ENCODE measurements around the gene KCNG2.
"Not testable (repeated sequence)": the region's sequence is repeated elsewhere in the genome, so short reads cannot be mapped to it uniquely, and the experiment has no call there.

The KCNG2 gene

DNA sequence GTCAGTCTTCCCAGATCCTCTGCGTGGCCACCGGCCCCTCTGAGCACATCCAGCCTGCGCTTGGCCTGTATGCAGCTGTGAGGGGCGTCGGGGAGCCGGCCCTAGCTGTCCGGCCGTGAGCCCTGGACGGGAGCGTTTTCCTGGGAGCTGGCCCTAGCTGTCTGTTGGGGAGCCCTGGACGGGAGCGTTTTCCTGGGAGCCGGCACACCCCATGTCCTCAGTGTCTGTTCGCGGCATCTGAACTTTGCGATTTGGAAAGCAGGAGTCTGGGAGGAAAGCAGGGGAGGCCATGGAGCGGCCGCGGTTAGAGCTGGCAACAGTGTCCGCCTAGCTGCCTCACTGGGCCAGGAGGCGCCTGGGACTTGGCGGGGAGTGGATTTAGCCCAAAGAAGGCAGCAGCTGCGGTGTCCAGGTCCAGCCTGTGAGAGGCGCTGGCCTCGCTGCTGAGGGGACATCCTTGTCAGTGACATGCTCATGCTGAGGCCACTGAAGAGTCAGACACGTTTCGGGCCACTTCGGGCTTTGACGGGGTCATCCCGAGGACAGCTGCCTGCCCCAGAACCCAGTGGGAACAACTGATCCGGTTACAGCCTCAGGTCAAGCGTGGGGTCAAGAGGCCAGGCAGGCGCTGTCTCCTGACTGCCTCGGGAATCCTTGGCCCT lies 75.8 kb downstream of the KCNG2 start:
- DNase-seq: no peak

DNA sequence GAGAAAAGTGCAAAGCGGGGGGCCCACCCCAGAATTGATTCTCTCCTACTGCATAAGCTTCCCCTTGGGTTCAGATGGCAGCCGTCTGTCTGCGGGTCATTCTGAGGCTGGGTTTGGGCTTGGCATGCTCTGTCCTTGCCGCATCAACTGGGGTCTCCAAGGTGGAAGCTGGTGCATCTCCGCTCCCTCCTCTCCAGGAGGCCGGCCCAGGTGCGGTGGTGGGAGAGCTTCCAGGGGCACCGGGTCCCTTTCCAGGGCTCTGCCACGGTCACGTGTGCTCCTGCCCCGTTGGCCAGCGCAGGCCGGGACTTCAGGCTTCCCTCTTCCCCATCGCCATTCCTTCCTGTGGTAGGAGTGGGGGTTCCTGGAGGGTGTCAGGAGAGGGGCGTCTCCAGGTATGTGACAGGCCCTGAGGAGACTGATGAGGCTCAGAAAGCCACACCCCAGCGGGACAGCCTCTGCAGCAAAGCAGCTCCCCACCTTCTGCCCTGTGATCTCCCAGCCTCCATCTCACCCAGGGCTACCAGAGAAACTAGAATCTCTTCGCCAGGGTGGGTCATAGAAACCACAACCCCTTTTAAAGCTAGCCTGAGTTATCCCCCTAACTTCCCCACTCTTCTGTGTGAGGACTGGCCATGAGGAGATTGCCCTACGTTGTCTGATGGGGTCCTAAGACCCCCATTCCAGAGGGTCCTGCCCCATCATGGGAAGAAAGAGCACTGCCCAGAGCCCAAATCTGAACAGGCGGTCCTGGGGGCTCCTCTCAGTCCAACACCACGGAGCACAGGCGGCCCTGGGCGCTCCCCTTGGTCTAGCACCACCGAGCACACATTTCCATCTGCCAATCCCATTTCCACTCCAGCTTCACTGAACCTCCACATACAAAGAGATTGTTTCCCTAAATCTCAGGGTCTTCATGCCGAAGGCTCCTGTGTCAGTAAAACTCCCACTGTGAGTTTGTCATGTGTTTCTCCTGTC lies 77.1 kb downstream of the KCNG2 start:
- DNase-seq: no peak

DNA sequence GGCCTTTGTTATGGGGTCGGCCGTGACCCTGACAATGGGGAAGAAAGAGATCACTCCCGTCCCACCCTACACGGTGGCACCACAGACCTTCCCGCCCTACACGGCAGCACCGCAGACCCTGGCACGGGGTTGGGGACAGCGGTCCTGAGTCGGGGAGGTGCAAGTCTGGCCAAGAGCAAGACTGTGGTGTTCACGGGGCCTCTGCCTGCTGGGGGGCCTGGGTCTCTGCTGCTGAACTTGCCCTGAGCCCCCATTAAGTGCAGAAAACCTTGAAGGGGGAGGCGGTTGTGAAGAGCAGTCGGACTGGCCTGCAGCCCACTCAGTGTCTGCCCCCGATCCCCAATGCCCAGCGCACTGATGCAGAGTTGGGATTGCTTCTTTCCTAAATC lies 77.8 kb downstream of the KCNG2 start:
- no peak for DNase-seq

- no peak for DNase-seq
Measured at GRCh38 chr18:79875931-79876461, 78.3 kb downstream of the KCNG2 start.

- DNase-seq: no peak
Measured at GRCh38 chr18:79876497-79876896, 78.8 kb downstream of the KCNG2 start.

- no peak for DNase-seq
Measured at GRCh38 chr18:79877163-79878091, 79.7 kb downstream of the KCNG2 start.

DNA sequence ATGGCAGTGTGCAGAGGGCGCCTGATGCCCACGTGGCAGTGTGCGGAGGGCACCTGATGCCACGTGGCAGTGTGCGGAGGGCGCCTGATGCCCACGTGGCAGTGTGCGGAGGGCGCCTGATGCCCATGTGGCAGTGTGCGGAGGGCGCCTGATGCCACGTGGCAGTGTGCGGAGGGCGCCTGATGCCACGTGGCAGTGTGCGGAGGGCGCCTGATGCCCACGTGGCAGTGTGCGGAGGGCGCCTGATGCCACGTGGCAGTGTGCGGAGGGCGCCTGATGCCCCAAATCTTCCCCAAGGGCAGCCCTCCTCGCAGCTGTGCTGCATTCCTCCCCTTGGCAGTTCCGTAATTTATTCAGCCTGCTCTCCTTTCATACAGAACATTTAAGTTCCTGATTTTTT lies 80.5 kb downstream of the KCNG2 start:
- DNase-seq: not testable (repeated sequence)

DNA sequence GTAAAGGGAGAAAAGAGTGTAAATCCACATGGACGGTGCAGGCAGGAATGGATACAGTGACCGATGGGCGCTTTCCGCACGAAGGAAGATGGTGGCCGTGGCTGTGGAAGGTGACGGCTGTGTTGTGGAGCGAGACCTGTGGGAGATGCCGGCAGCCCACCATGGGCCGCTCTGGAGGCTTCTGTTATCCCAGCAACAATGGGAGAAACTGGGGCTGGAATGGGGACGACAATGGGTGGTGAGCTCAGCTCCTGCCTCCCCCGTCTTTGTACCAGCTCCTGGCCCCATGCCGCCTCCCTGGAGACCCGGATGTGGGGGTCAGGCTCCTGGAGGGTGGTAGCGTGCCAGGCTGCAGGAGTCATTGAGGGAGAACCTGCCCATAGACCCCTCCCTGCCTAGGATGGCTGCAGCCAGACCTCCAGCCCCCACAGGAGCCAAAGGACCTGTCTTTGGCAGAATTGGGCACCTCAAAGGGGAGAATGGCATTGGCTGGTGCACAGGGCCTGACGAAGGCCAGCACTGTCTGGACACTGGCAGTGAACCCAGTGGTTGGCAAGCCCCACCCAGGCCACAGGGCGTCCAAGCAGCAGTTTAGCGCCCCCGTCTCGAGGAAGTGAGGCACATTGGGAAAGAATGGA lies 81.1 kb downstream of the KCNG2 start:
- no peak for DNase-seq

GRCh38 chr18:79879566-79879965 lies 81.8 kb downstream of the KCNG2 start:
- DNase-seq: no peak

- no peak for DNase-seq
Measured at GRCh38 chr18:79881695-79882094, 84.0 kb downstream of the KCNG2 start.

GRCh38 chr18:79882522-79883241 lies 84.9 kb downstream of the KCNG2 start:
- no peak for DNase-seq

DNA sequence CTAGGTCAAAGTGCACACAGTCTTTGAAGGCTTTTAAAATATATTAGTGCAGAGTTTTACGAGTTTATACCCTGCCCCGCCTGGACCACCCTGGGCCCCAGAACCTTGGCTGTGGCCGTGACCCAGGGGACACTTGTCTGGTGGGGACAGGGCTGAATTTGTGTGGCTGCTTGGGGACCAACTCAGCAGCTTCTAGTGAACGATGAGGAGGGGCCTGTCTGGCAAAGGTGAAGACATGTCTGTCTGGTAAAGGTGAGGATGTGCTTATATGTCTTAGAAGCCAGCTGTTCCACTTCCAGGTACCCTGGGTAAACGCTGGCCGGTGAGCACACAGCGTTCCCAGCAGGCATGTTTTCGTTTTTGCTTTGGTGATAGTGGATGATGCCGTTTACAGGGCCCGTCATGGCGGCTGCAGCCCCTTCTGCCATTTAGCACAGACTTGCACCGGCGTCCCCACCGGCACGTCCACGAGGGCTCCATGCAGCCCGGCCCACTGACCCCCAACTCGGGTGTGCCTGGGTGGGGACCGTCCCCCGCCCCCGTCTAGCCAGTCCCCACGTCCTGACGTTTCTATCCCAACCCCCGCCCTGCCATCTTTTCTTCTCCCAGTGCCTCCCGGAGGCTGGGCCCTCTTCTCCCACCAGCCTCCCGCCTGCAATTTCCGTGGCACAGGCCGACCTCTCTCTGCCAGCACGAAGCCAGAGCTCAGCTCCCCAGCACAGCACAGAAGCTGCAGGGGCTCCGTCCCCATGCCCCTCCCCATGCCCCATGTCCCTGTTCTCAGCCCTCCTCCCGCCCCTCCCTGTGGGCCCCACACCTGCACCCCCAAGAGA lies 85.9 kb downstream of the KCNG2 start:
- DNase-seq: no peak

DNA sequence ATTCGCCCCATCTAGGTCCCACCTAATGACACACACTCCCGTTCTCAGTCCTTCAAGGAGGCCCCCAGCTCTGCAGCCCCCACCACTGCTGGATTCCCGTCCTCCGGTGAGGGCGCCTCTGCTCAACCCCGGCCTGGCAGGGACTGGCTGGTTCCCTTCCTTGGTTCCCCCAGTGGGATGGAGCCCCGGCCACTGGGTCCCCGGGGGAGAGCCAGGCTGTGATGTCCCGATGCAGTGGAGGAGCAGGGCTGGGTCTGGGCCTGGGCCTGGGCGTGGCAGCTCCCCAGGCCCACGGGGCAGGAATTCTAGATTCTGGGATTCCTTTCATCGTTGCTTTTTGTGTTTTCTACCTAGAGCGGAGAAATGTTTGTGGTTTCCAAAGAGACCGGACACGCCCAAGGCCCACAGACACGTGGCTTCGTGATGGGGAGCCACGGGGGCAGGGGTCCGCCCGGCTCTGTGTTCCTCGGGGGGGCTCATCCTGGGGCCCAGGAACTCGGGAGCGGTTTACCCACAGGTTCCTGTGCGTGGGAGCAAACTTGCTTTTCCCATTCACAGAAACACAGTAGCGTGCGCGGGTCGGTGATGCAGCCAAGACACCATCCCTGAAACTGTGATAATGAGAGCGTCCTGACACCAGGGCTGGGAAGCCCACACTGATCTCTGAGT lies 86.7 kb downstream of the KCNG2 start:
- no peak for DNase-seq

GRCh38 chr18:79884963-79885728 lies 87.4 kb downstream of the KCNG2 start:
- DNase-seq: no peak

DNA sequence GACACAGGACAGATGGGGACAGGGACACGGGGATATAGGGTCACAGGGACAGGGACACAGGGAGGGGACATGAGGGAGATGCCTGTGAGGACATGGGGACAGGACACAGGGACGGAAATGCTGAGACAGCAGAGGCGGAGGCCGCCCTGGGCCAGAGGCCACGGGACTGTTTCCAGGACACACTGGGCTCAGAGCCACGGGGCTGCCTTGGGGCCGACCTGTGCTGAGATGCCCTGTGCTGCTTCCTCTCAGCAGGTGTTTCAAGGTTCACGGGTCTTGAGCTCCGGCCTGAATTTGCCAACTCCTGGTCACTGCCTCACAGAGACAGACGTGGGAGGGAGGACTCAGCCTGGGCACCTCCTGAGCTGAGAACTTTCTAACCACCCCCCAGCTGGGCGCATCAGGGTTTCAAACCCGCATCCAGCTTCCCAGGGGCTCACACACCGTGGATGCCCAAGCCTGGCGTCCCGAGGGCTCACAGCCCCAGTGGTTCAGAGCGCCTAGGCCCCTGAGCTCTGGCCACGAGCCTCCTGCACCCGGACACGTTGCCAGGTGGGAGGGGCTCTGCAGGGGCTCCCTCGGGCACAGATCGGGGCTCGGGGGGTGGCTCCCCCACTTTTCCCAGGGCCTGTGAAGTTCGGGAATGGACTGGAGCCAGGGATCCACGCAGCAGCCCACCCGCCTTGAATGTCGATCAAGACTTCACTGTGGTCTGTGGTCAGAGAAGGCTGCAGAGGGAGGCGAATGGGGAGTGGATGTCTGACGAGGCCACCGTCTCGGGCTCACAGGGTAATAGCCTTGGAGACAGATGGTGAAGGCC lies 89.7 kb downstream of the KCNG2 start:
- no peak for DNase-seq

- no peak for DNase-seq
Measured at GRCh38 chr18:79888016-79888415, 90.3 kb downstream of the KCNG2 start.

- no peak for DNase-seq
Measured at GRCh38 chr18:79889569-79889968, 91.8 kb downstream of the KCNG2 start.

GRCh38 chr18:79890674-79891073 lies 92.9 kb downstream of the KCNG2 start:
- DNase-seq: peak; percentile 37
